ENCODE results near the gene TOR1A.
A peak's percentile ranks its signal among the peaks of the same experiment; 100 is the strongest.

The TOR1A gene

DNA sequence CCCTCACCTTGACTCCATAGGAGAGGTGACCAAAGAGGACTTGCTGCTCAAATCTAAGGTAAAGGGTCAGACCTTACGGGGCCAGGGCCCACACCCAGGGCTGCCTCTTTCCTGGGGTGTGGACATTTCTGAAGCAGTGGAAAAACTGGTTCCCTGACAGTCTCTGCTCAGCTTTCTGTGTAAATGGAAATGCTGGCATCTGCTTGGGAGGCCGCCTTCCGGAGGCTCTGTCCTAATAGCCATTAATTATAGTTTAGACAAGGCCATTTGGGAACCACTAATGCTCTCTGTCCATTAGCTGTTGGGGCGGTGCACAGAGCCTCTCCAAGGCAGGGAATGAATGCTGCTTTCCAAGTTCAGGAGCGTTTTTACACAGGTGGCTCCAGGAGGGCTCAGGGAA is 28.6 kb upstream of the TOR1A start:
- no peak for DNase-seq (ENCODE audit: low read depth)

DNA sequence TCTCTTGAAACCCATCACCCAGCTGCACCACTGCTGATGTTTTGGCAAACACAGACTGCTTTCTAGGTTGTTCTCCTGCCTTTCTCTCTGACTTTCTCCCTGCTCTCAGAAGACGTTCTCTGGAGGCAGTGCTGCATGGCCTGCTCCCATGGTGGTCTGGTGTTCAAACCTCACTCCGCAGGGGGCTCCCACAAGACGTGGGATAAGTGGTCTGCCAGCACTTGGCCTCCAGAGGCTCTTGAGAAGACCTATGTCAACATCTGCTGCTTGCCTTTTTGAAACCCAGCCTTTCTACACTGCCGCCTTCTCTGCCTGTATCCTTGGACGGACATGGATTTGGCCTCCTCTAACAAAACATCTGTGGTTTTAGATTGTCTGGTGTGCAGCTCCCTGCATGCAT is 27.9 kb upstream of the TOR1A start:
- DNase-seq (ENCODE audit: low read depth), result no peak

DNA sequence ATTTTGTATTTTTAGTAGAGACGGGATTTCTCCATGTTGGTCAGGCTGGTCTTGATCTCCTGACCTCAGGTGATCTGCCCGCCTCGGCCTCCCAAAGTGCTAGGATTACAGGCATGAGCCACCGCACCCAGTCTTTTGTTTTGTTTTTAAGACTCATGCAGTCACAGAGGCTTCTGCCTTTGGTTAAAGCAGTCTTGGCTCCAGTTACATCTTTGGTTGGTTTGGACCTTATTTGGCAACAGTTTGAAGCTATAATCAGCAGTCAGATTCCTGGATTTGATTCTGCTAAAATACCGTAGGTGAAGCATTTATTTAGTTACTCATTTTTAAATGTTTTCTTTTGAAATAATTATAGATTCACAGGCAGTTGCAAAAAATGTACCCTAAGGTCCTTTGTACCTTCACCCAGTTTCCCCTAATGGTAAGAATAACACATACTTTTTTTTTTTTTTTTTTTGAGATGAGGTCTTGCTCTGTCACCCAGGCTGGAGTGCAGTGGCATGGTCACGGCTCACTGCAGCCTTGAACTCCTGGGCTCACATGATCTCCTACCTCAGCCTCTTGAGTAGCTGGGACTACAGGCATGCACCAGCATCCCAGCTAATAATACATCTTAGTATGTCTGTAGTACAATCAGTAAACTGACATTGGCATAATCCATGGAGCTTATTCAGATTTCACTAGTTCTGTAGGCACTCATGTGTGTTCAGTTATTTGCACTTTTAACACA is 27.1 kb upstream of the TOR1A start:
- no peak for DNase-seq (ENCODE audit: low read depth)

DNA sequence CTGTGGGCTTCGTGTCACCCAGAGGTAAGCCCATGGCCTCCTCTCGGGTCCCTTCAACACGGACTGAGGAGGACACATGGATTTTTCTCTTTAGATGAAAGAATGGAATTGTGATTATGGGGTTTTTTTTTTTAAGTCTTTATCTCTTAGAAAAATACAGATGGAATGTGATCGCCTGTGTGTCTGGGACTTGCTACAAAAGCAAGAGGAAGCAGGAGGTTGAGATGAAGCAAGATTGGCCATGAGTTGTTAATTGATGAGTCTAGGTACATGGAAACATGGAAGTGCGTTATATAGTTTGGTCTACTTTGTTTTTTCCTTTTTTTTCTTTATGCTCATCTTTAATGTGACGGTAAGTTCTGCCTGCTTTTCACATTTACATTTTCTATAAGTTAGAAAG is 26.0 kb upstream of the TOR1A start:
- DNase-seq (ENCODE audit: low read depth), result no peak

DNA sequence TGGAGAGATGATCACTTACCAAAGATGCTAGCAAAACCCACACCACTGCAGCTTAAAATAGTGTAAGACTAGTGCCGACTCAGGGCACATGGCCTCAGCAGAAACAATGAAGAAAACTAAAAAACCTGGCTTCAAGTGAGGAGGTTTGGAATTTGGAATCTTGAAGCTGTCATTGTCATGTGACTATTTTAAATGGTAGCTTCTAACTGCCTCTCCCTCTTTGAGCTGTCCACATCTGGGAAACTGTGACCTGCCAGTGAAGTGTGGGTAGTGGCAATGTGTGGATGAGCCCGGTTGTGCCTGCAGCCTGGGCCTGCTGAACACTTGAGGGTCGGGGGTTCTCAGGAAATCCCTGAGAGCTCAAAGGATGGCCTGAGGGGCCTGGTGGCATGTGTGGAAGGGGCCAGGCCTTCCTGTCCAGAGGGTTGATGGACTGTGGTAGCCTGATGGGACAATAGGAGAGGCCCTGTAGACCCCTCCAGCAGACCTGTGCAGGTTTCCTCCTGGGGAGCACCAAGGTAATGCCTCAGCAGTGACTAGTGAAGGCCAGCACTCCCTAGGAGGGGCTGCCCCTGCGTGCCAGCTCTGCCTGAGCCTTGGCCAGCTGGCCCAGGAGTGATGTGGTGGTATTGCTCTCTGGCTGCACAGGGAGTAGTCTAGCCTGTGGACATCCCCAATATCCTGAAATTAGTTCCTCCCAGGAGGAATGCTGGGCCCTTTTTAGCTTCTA is 24.9 kb upstream of the TOR1A start:
- DNase-seq (ENCODE audit: low read depth), result no peak

DNA sequence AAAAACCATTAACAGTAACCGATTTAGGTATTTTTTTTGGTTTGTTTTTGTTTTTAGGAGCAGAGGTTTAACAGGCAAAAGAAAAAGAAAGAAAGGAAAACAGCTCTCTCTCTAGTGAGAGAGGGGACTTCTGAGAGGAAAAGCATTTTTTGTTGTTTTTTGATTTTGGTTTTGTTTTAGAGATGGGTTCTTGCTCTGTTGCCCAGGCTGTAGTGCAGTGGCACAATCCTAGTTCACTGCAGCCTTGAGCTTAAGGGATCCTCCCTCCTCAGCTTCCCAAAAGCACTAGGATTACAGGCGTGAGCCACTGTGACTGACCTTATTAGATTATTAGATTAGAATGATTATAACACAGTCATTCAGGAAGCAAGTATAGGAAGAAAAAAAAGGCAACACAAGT is 21.4 kb upstream of the TOR1A start:
- DNase-seq (ENCODE audit: low read depth), result no peak

DNA sequence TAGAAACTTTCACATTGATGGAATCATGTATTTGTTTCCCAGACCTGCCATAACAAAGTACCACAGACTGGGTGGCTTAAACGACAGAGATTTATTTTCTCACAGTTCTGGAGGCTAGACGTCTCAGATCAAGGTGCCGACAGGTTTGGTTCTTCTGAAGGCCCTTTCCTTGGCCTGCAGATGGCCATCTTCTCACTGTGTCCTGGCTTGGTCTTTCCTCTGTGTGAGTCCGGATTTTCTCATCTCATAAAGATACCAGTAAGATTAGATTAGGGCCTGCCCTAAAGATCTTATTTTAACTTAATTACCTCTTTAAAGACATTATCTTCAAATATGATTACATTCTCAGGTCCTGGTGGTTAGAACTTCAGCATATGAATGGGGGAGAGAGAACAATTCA is 17.1 kb upstream of the TOR1A start:
- no peak for DNase-seq (ENCODE audit: low read depth)

DNA sequence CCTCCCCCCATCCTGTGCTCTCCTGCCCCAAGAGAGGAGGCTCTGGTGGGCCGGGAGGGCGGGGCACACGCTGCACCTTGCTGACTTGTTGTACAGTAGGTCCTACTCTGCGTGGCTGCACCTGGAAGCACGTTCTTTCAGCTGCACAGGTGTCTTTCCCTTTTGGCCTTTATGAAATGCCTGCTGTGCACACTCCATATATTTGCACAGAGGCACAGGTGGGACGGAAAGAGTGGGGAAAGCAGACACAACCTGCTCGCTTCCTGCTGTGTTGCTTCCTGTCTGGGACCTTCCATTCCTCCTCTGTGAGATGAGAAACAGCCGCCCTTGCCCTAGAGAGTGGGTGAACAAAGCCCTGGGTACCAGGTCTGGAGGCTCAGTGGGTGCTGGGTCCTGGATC is 16.1 kb upstream of the TOR1A start:
- no peak for DNase-seq (ENCODE audit: low read depth)

DNA sequence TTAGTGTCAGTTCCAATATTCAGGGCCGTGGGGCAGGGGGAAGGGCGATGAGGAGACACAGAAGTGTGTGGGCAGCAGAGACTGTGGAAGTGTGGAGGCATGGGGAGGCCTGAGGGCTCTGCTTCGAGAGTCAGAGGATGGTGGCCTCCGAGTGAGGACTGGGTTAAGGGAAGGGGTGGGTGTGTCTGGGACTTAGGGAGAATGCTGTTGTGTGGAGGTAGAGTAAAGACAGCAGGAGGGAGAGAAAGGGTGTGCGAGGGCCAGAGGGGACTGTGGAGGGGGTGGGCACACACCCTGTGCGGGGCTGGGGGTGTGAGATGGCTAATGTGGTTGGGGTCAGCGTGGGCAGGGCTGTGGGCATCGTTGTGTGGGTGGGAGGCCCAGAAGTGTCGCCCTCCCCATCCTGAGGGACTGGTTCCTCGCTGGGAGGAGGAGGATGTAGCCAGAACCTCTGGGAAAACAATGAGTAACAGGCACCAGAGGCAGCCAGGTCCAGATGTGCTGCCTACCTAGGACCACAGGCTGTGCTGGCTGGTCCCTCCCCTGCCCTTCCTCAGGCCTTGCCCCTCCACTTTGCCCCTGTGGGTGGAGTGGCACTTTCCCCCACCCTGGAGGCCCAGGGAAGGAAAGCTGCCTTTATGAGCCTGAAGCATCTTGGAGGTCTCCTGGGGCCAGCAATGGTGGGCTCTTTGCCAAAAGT is 15.5 kb upstream of the TOR1A start:
- DNase-seq (ENCODE audit: low read depth), result no peak

DNA sequence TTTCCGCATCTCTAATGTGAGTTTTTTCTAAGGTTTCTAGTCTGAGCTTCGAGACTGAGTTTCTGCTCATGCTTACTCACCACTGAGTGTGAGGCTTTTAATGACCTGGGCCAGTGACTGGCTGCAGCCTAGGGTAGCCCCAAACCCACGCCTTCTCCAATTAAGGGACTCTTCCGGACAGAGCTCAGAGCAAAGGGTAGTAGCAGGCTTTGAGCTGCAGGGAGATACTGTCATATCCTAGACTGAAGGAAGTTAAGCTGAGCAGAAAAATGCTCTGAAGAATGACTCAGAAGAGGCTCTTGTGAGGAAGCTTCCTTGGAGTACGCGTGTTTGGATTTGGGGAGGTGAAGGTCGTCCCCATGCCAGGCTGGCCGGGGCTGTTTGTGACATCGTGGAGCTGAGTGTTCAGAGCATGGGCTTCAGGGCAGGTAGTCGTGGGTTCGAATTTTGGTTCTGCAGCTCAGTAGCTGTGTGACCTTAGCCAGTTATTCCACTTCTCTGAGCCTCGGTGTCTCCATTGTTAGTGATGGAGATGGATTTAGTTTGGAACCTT is 14.8 kb upstream of the TOR1A start:
- no peak for DNase-seq (ENCODE audit: low read depth)

DNA sequence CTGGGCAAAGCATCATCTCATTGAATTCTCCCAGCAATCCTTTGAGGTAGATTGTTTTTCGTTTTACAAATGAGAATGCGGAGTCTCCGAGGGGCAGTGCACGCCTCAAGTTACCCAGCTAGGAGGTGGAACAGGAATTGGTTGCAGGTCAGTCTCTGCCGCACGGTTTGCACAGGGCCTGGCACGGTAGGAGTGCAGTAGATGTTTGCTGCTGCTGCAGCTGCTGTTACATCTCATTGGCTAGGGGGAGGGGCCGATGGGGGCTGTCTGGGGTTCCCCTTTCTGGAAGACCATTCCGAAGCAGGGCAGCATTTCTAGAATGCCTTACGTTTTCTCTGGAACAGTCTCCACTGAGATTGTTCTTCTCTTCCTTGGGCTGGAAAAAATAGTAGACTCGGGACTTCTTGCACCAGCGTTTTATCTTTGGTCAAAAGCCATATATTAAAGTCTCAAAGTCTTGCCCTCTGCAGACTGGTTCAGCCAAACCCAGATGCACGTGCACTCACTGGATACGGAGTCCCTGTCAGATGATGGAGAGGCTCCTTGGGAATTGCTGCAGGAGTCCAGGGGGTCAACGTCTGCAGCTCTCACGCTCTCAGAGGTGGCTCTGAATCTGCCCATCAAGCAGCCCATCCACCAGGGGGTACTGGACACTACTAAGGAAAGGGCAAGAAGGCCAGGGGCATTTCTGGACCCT is 12.5 kb upstream of the TOR1A start:
- no peak for DNase-seq (ENCODE audit: low read depth)

DNA sequence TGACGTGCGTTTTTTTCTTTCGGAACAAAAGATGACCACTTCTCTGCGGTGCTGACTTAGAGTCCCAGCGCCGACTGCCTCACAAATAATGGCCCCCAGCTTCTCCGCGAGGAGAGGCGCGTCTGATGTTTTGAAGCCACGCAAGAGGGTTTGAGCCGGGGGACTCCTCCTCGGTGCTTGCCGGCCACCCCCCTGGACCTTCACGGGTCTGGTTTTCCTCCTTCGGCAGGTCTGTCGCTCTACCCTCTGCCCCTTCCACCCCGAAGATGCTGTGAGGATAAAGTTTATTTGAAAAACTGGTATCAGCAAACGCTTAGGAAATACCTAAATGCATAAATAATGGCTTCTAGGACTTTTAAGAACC is 11.9 kb upstream of the TOR1A start:
- DNase-seq (ENCODE audit: low read depth), result no peak

DNA sequence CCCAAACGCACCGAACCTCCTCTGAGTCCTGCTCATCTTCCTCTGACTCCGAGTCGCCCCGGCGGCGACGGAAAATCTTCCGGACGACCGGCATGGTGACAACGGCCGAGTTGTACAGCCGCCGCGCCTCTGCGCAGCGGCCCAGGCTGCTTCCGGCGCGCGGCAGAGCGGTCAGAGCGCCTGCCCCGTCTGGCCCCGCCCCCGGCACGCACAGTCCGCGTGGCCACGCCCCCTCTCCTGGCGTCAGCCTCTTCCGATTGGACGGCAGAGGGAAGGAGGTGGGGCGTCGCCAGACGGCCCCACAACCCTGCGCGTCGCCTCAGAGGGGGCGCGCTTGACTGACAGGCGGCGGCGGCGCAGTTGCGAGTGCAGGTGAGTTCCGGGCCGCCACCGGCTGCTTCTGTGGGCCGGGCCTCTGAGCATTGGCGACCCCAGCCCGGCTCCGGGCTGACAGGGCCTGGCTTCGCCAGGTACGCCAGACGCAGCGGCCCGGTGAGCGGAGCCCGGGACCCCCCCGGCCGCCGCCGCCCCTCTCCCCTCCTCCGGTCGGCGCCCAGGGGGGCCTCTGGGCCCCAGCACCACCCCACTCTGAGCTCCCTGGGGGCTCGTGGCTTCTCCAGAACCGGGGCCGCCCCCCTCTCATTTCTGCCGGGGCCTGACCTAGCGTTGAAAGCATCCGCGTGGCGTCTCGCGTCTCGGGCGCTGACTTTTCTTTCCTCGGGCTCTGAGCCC is 11.4 kb upstream of the TOR1A start, which contains the start of the genes C9orf78 and USP20:
Gene C9orf78, minus strand, starts transcription at position 148 of the 732 bp plus-strand sequence. Its CDS starts 54 bp downstream, at position 94.
Gene USP20, plus strand, starts transcription at position 331 of the 732 bp plus-strand sequence. CDS start 17,098 bp downstream, outside the sequence.
- DNase-seq (ENCODE audit: low read depth), result peak; percentile 98

DNA sequence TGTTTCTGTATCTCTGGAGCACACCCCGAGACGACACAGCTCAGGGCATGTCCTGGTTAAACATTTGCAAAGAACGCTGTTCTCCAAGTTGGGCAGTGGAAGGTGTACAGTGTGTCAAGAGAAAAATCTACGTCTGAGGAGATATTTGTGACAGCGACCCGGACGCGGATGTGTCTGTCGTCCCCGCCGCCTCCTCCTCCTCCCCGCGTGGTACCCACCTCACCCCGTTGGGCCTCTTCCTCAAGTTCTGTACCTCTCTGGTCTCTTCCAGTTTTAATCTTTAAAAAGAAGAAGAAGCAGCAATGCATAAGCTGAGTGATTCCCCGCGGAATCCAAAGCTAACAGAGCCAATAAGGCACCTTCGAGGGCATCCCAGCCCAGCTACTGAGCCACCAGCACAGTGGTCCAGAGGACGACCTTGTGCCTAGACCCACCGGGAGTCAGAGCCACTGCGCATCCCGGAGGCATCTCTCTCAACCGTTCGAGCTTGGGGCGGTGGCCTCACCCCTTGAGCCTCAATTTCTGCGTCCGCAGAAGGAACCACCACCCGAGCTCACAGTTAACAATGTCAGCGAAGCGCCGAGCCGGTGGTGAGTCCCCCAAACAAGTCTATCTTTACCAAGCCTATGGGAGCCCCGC is 10.7 kb upstream of the TOR1A start:
- peak; percentile 30 for DNase-seq (ENCODE audit: low read depth)

DNA sequence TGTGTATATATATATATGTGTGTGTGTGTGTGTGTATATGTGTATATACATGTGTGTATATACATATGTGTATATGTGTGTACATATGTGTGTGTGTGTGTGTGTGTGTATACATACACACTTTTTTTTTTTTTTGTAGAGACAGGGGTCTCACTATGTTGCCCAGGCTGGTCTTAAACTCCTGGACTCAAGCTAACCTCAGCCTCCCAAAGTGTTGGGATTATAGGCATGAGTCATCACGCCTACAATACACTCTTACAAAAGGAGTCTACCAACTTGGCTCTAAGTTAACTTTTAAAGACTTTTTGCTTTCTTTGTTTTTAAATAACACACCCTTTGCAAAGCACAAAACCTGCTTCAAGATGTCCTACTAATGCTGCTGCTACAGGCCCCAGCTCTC is 9.0 kb upstream of the TOR1A start:
- DNase-seq (ENCODE audit: low read depth), result no peak

DNA sequence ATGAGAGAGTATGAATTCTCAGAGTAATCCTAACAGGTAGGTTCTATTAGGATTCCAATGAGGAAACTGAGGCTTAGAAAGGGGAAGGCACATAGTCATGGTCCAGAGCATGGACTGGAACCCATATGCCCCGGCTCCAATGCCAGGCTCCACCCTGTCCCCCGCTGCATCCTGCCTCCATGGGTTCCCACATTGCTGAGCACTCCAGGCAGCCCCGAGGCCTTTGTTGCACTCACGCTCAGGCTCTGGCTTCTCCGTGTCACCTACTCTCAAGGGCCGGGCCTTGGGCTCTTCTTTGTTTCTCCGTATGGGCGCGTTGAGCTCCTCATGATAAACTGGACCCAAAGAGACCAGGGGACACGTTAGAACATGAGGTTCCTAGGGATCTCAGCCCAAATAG is 5.0 kb upstream of the TOR1A start:
- DNase-seq (ENCODE audit: low read depth), result no peak

DNA sequence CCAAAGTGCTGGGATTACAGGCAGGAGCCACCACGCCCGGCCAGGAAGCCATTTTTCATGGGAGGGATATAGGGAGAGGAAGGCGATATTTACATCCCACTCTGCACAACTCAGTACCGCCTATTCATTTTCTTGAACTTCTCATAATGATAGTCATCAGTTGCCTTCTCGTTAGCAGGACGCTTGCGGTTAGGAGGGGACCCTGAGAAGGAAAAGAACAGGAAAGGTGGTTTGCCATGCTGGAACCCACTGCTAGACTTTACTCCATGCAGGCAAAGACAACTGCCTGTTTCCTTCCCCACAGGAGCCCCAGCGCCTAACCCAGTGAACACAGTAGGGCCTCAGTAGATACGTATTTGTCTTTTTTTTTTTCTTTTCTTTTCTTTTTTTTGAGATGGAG is 4.1 kb upstream of the TOR1A start:
- DNase-seq (ENCODE audit: low read depth), result no peak

DNA sequence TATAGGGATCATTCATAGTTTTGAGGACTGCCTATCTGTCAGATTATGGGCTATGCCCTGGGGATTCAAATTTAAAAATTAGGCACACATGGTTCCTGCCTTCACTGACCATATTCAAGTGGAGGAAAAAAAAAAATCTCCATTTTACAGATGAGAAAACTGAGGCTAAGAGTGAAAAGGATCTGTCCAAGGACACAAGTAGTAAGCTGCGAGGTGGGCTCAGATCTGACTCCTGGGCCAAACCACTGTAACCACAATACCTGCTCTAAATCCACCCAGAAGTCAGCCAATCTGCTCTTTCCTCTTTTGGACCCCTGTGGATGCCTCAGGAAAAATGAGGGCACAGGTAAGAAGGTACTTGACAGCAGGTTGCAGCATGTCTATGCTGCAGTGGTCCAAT is 2.8 kb upstream of the TOR1A start:
- no peak for DNase-seq (ENCODE audit: low read depth)

DNA sequence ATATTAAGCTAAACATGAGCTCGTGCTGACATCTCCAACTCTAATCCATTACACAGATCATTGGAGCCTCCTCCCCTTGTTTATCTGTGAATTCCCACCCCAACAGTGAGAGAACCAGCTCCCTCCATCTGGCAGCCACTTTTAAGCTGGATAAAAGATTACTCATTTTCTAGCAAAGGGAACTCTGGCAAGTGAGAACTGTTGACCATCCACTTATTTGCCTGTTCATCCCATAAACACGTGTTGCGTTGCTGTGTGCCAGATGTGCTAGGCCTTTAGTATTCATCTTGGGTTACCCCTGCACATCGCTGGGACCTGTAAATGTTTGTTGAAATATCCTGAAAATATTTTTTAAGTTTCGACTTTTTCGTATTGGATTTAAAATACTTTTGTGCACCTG is 2.4 kb upstream of the TOR1A start:
- DNase-seq (ENCODE audit: low read depth), result no peak

DNA sequence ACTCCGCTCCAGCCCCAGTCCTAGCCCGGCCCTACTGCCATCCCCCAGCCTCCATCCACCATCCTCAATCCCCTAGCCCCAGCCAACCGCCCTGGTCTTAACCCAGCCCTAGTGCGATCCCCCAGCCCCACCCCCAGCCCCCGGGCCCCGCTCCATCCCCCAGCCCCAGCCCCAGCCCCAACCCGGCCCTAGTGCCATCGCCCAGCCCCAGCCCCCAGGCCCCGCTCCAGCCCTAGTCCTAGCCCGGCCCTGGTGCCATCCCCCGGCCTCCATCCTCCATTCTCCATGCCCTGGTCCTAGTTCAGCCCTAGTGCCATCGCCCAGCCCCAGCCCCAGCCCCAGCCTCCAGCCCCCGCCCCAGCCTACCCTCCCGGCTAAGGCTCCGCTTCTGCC is 398 bp downstream of the TOR1A start:
- DNase-seq (ENCODE audit: low read depth), result no peak

Measured in activated T-helper 1 cell treated with Interleukin-2 at 50 U/mL for 16 hours (primary cell).